ENCODE data around the gene DHRS7C. TPM values are rescaled to one million over a fixed set of nuclear protein-coding genes. Genes with fewer than 3 reads are reported as not detected.

DHRS7C gene
- total and polyA plus RNA-seq, 12 donors, result 0.51 to 180 (median 15.7) TPM

GRCh38 chr17:9833922-9834321, 42.5 kb upstream of the DHRS7C start:
- no peak for DNase-seq
- peak in 1 of 8 donors; percentile 64 for ATAC-seq
- TF ChIP-seq CTCF (IDR thresholded peaks at IDR 0.05), result no peak
- intact Hi-C loops (cut with DNase I), result no loop called here
- Histone ChIP-seq H3K4me3 (no peak overlapping the region), H3K36me3 (no peaks in the 10 kb centered on the region), H3K27me3 (peaks cover 0 to 16% (median 3%) of the 10 kb centered on the region in 7 donors), H3K27ac (no peak overlapping the region), H3K9me3 (peaks cover 0 to 6% (median 0%) of the 10 kb centered on the region in 11 donors), H3K4me1 (peaks cover 0 to 12% (median 0%) of the 10 kb centered on the region in 9 donors)
- 79 to 82% methylated on average over 4 of the region's 4 CpGs for WGBS, 2 donors

- intact Hi-C loops (cut with DNase I), result no loop called here
- Histone ChIP-seq H3K36me3 (no peaks in the 10 kb centered on the region), H3K4me3 (no peak overlapping the region), H3K27ac (no peak overlapping the region), H3K4me1 (no peaks in the 10 kb centered on the region), H3K27me3 (peaks cover 0 to 20% (median 5%) of the 10 kb centered on the region in 7 donors), H3K9me3 (peaks cover 0 to 6% (median 0%) of the 10 kb centered on the region in 11 donors)
- DNase-seq (no peak), ATAC-seq (no peak)
- TF ChIP-seq CTCF (IDR thresholded peaks at IDR 0.05), result no peak
- 68 to 97% methylated on average over 2 of the region's 2 CpGs for WGBS, 2 donors
These were observed 39.3 kb upstream of the DHRS7C start for GRCh38 chr17:9830711-9831110.

GRCh38 chr17:9829343-9829742, 38.0 kb upstream of the DHRS7C start:
- H3K9me3 ChIP-seq, result peaks cover 0 to 6% (median 0%) of the 10 kb centered on the region in 11 donors
- no peak overlapping the region for H3K27ac ChIP-seq
- no peaks in the 10 kb centered on the region for H3K36me3 ChIP-seq
- no peaks in the 10 kb centered on the region for H3K4me1 ChIP-seq
- intact Hi-C loops (cut with DNase I), result no loop called here
- DNase-seq (no peak), ATAC-seq (no peak)
- peaks cover 0 to 31% (median 5%) of the 10 kb centered on the region in 7 donors for H3K27me3 ChIP-seq
- TF ChIP-seq CTCF (IDR thresholded peaks at IDR 0.05), result no peak
- WGBS, 2 donors, result 87 to 91% methylated on average over 2 of the region's 2 CpGs
- H3K4me3 ChIP-seq, result no peak overlapping the region

- TF ChIP-seq CTCF (IDR thresholded peaks at IDR 0.05), result no peak
- intact Hi-C loops (cut with DNase I), result no loop called here
- WGBS, 2 donors, result 65 to 69% methylated on average over 13 of the region's 13 CpGs
- no peaks in the 10 kb centered on the region for H3K4me1 ChIP-seq
- H3K27me3 ChIP-seq, result peaks cover 0 to 35% (median 6%) of the 10 kb centered on the region in 7 donors
- H3K9me3 ChIP-seq, result peaks cover 0 to 1% (median 0%) of the 10 kb centered on the region in 11 donors
- no peak overlapping the region for H3K27ac ChIP-seq
- DNase-seq (no peak), ATAC-seq (no peak)
- no peaks in the 10 kb centered on the region for H3K36me3 ChIP-seq
- H3K4me3 ChIP-seq, result no peak overlapping the region
These were observed 37.2 kb upstream of the DHRS7C start for GRCh38 chr17:9828296-9829295.
